GM23338 (cell line): ENCODE data around the gene TBC1D5. TPM values are rescaled to one million over a fixed set of nuclear protein-coding genes. Genes with fewer than 3 reads are reported as not detected.

ENCODE experiments used
- ATAC-seq: fragments of 200-7000 bp; cut with Tn5 transposase; 3 replicates; pipeline ENCODE4 v1.9.1; 2020
- DNase-seq: peaks from one replicate; pipeline ENCODE4 v3.0.0-alpha.2; 2015; ENCODE audit warnings: low spot score
- H2AFZ ChIP-seq: fragments of 200-600 bp; sonication (generic); 2 replicates; pipeline ENCODE4 v1.8.0; 2016; ENCODE audit warnings: antibody characterized with exemption, mild to moderate bottlenecking, moderate library complexity
- H3F3A ChIP-seq: fragments of 200-600 bp; sonication (generic); replicated peaks from 2 replicates; pipeline ENCODE4 v1.8.0; 2017; ENCODE audit warnings: antibody characterized with exemption, mixed run types, low read depth
- H3K27ac ChIP-seq: fragments of 200-600 bp; sonication (generic); 2 replicates; pipeline ENCODE4 v1.6.1; 2016; ENCODE audit warnings: low read depth
- H3K27me3 ChIP-seq: fragments of 200-600 bp; sonication (generic); 2 replicates; pipeline ENCODE4 v1.8.0; 2016; ENCODE audit warnings: mild to moderate bottlenecking, mixed run types, moderate library complexity; ENCODE audit not compliant: insufficient read depth
- H3K36me3 ChIP-seq: fragments of 200-600 bp; sonication (generic); 2 replicates; pipeline ENCODE4 v1.8.0; 2016; ENCODE audit warnings: mild to moderate bottlenecking; ENCODE audit not compliant: insufficient read depth
- H3K4me1 ChIP-seq: fragments of 200-600 bp; sonication (generic); 2 replicates; pipeline ENCODE4 v1.8.0; 2016; ENCODE audit warnings: mild to moderate bottlenecking, moderate library complexity; ENCODE audit not compliant: insufficient read depth
- H3K4me2 ChIP-seq: fragments of 200-600 bp; sonication (generic); 2 replicates; pipeline ENCODE4 v1.7.1; 2017; ENCODE audit warnings: mixed run types
- H3K4me3 ChIP-seq: fragments of 200-600 bp; sonication (generic); 2 replicates; pipeline ENCODE4 v1.6.1; 2016; ENCODE audit warnings: mixed run types
- H3K79me2 ChIP-seq: fragments of 200-600 bp; sonication (generic); replicated peaks from 2 replicates; pipeline ENCODE4 v1.8.0; 2017; ENCODE audit warnings: mild to moderate bottlenecking; ENCODE audit not compliant: insufficient read depth
- H3K9me2 ChIP-seq: fragments of 200-600 bp; sonication (generic); 2 replicates; pipeline ENCODE4 v1.8.0; 2017; ENCODE audit not compliant: insufficient read depth
- H4K20me1 ChIP-seq: fragments of 200-600 bp; sonication (generic); replicated peaks from 2 replicates; pipeline ENCODE4 v1.8.0; 2017; ENCODE audit warnings: mild to moderate bottlenecking; ENCODE audit not compliant: insufficient read depth
- H3K27ac Mint-ChIP-seq: 2 replicates; pipeline ENCODE4 v1.8.0; 2020; ENCODE audit warnings: inconsistent platforms, mild to moderate bottlenecking, moderate library complexity, mixed read lengths
- H3K27me3 Mint-ChIP-seq: 3 replicates; pipeline ENCODE4 v1.8.0; 2022; ENCODE audit warnings: low read depth, mild to moderate bottlenecking, moderate library complexity, mixed read lengths, inconsistent platforms; ENCODE audit not compliant: insufficient read depth, poor library complexity
- H3K36me3 Mint-ChIP-seq: 3 replicates; pipeline ENCODE4 v1.8.0; 2021; ENCODE audit warnings: low read depth, mild to moderate bottlenecking, inconsistent platforms, moderate library complexity, mixed read lengths
- H3K4me1 Mint-ChIP-seq: 3 replicates; pipeline ENCODE4 v1.8.0; 2020; ENCODE audit warnings: mild to moderate bottlenecking, inconsistent platforms, mixed read lengths
- H3K4me3 Mint-ChIP-seq: 3 replicates; pipeline ENCODE4 v1.8.0; 2021; ENCODE audit warnings: moderate library complexity, mild to moderate bottlenecking, inconsistent platforms, mixed read lengths
- H3K9me3 Mint-ChIP-seq: 3 replicates; pipeline ENCODE4 v1.8.0; 2020; ENCODE audit warnings: moderate library complexity, mild to moderate bottlenecking, inconsistent platforms, mixed read lengths
- CREB1 ChIP-seq: fragments of 250-450 bp; sonication (Bioruptor Pico); IDR thresholded peaks from 2 replicates; pipeline ENCODE4 v1.5.0; 2020; ENCODE audit warnings: low read depth, mild to moderate bottlenecking, moderate library complexity
- EZH2 ChIP-seq: fragments of 200-600 bp; sonication (generic); IDR thresholded peaks from one replicate; pipeline ENCODE4 v1.8.0; 2017; ENCODE audit warnings: antibody characterized with exemption, mild to moderate bottlenecking, low read depth; ENCODE audit not compliant: unreplicated experiment
- EZH2phosphoT487 ChIP-seq: fragments of 200-600 bp; sonication (generic); IDR thresholded peaks from one replicate; pipeline ENCODE4 v1.8.1; 2018; ENCODE audit warnings: antibody characterized with exemption; ENCODE audit not compliant: unreplicated experiment
- JUNB ChIP-seq: IDR thresholded peaks from one replicate; pipeline ENCODE4 v1.6.1; 2016; ENCODE audit warnings: antibody characterized with exemption; ENCODE audit not compliant: unreplicated experiment
- NANOG ChIP-seq: IDR thresholded peaks from 2 replicates; pipeline ENCODE4 v1.6.1; 2016; ENCODE audit warnings: antibody characterized with exemption, borderline replicate concordance
- POLR2AphosphoS5 ChIP-seq: IDR thresholded peaks from 2 replicates; pipeline ENCODE4 v1.6.1; 2016; ENCODE audit warnings: antibody characterized with exemption, low read depth
- ZNF114 ChIP-seq: fragments of 250-450 bp; sonication (Bioruptor Pico); IDR thresholded peaks from 2 replicates; pipeline ENCODE4 v1.5.0; 2020; ENCODE audit warnings: mild to moderate bottlenecking, moderate library complexity
- polyA plus RNA-seq: library from polyadenylated mRNA; unstranded; fragments of >200 nt; fragmentation: Nextera tagmentation; extraction: Ambion mirVana; gene quantifications from 2 replicates; pipeline ENCODE4 v1.2.1, GENCODE V29; 2016
- total RNA-seq: library from RNA; depleted of rRNA; stranded (reverse); fragments of >200 nt; shearing (Covaris generic); gene quantifications from 2 replicates; pipeline ENCODE4 v1.2.3, GENCODE V29; 2014
- TF ChIP-seq, protein P1 (sequence below): IDR thresholded peaks from one replicate; pipeline ENCODE4 v1.6.1; 2018; ENCODE audit warnings: antibody characterized with exemption; ENCODE audit not compliant: unreplicated experiment
- TF ChIP-seq, protein P2 (sequence below): IDR thresholded peaks from 2 replicates; pipeline ENCODE4 v1.6.1; 2016; ENCODE audit warnings: antibody characterized with exemption
- TF ChIP-seq, protein P3 (sequence below), 2 experiments: fragments of 200-600 bp in 1 of 2; sonication (generic) in 1 of 2; conservative IDR thresholded peaks; 2 replicates each; pipeline versions ENCODE4 v1.5.1 to v1.6.1; 2016 to 2017; ENCODE audit warnings: antibody characterized with exemption in 2 of 2, low read depth in 2 of 2, mild to moderate bottlenecking in 2 of 2, moderate library complexity in 1 of 2
- TF ChIP-seq, protein P4 (sequence below): fragments of 250-450 bp; sonication (Bioruptor Pico); IDR thresholded peaks from 2 replicates; pipeline ENCODE4 v1.5.0; 2020; ENCODE audit warnings: mild to moderate bottlenecking, moderate library complexity

TBC1D5 gene
- total and polyA plus RNA-seq, 2 experiments from 2014 or later: 21.8 to 48.1 TPM

GRCh38 chr3:17235310-17235709 lies 507.1 kb downstream of the TBC1D5 start (continued):
- TF ChIP-seq, protein P1, sequence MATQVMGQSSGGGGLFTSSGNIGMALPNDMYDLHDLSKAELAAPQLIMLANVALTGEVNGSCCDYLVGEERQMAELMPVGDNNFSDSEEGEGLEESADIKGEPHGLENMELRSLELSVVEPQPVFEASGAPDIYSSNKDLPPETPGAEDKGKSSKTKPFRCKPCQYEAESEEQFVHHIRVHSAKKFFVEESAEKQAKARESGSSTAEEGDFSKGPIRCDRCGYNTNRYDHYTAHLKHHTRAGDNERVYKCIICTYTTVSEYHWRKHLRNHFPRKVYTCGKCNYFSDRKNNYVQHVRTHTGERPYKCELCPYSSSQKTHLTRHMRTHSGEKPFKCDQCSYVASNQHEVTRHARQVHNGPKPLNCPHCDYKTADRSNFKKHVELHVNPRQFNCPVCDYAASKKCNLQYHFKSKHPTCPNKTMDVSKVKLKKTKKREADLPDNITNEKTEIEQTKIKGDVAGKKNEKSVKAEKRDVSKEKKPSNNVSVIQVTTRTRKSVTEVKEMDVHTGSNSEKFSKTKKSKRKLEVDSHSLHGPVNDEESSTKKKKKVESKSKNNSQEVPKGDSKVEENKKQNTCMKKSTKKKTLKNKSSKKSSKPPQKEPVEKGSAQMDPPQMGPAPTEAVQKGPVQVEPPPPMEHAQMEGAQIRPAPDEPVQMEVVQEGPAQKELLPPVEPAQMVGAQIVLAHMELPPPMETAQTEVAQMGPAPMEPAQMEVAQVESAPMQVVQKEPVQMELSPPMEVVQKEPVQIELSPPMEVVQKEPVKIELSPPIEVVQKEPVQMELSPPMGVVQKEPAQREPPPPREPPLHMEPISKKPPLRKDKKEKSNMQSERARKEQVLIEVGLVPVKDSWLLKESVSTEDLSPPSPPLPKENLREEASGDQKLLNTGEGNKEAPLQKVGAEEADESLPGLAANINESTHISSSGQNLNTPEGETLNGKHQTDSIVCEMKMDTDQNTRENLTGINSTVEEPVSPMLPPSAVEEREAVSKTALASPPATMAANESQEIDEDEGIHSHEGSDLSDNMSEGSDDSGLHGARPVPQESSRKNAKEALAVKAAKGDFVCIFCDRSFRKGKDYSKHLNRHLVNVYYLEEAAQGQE: no peak
- TF ChIP-seq EZH2phosphoT487: no peak
- TF ChIP-seq, protein P2, sequence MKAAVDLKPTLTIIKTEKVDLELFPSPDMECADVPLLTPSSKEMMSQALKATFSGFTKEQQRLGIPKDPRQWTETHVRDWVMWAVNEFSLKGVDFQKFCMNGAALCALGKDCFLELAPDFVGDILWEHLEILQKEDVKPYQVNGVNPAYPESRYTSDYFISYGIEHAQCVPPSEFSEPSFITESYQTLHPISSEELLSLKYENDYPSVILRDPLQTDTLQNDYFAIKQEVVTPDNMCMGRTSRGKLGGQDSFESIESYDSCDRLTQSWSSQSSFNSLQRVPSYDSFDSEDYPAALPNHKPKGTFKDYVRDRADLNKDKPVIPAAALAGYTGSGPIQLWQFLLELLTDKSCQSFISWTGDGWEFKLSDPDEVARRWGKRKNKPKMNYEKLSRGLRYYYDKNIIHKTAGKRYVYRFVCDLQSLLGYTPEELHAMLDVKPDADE: no peak
- TF ChIP-seq CREB1: no peak
- no peak for TF ChIP-seq EZH2
- TF ChIP-seq ZNF114 (CRISPR knock-in tag): no peak
- no peak for TF ChIP-seq JUNB
- TF ChIP-seq, protein P3, sequence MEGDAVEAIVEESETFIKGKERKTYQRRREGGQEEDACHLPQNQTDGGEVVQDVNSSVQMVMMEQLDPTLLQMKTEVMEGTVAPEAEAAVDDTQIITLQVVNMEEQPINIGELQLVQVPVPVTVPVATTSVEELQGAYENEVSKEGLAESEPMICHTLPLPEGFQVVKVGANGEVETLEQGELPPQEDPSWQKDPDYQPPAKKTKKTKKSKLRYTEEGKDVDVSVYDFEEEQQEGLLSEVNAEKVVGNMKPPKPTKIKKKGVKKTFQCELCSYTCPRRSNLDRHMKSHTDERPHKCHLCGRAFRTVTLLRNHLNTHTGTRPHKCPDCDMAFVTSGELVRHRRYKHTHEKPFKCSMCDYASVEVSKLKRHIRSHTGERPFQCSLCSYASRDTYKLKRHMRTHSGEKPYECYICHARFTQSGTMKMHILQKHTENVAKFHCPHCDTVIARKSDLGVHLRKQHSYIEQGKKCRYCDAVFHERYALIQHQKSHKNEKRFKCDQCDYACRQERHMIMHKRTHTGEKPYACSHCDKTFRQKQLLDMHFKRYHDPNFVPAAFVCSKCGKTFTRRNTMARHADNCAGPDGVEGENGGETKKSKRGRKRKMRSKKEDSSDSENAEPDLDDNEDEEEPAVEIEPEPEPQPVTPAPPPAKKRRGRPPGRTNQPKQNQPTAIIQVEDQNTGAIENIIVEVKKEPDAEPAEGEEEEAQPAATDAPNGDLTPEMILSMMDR (conservative IDR thresholded peaks at IDR 0.05; ENCODE audit: low read depth in 2 of 2): no peak
- no peak for TF ChIP-seq NANOG

DNA sequence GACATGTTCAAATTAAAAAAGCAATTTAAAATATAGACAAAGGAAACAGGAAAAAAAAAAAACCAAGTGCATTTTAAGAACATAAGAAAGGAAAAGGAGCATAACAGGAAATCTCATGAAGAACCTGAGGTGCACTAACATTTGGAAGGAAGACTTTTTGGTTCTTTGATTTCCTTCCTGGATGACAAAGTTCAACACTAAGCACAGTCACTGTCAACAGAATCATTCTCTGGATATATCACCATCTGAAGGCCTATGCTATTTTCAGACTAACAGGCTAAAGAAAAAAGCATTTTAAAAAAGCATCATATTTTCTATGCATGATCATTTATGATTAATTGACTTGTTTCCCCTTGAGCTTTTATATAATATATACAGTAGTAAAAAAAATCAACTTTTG lies 508.0 kb downstream of the TBC1D5 start:
- TF ChIP-seq NANOG: no peak
- TF ChIP-seq, protein P4, sequence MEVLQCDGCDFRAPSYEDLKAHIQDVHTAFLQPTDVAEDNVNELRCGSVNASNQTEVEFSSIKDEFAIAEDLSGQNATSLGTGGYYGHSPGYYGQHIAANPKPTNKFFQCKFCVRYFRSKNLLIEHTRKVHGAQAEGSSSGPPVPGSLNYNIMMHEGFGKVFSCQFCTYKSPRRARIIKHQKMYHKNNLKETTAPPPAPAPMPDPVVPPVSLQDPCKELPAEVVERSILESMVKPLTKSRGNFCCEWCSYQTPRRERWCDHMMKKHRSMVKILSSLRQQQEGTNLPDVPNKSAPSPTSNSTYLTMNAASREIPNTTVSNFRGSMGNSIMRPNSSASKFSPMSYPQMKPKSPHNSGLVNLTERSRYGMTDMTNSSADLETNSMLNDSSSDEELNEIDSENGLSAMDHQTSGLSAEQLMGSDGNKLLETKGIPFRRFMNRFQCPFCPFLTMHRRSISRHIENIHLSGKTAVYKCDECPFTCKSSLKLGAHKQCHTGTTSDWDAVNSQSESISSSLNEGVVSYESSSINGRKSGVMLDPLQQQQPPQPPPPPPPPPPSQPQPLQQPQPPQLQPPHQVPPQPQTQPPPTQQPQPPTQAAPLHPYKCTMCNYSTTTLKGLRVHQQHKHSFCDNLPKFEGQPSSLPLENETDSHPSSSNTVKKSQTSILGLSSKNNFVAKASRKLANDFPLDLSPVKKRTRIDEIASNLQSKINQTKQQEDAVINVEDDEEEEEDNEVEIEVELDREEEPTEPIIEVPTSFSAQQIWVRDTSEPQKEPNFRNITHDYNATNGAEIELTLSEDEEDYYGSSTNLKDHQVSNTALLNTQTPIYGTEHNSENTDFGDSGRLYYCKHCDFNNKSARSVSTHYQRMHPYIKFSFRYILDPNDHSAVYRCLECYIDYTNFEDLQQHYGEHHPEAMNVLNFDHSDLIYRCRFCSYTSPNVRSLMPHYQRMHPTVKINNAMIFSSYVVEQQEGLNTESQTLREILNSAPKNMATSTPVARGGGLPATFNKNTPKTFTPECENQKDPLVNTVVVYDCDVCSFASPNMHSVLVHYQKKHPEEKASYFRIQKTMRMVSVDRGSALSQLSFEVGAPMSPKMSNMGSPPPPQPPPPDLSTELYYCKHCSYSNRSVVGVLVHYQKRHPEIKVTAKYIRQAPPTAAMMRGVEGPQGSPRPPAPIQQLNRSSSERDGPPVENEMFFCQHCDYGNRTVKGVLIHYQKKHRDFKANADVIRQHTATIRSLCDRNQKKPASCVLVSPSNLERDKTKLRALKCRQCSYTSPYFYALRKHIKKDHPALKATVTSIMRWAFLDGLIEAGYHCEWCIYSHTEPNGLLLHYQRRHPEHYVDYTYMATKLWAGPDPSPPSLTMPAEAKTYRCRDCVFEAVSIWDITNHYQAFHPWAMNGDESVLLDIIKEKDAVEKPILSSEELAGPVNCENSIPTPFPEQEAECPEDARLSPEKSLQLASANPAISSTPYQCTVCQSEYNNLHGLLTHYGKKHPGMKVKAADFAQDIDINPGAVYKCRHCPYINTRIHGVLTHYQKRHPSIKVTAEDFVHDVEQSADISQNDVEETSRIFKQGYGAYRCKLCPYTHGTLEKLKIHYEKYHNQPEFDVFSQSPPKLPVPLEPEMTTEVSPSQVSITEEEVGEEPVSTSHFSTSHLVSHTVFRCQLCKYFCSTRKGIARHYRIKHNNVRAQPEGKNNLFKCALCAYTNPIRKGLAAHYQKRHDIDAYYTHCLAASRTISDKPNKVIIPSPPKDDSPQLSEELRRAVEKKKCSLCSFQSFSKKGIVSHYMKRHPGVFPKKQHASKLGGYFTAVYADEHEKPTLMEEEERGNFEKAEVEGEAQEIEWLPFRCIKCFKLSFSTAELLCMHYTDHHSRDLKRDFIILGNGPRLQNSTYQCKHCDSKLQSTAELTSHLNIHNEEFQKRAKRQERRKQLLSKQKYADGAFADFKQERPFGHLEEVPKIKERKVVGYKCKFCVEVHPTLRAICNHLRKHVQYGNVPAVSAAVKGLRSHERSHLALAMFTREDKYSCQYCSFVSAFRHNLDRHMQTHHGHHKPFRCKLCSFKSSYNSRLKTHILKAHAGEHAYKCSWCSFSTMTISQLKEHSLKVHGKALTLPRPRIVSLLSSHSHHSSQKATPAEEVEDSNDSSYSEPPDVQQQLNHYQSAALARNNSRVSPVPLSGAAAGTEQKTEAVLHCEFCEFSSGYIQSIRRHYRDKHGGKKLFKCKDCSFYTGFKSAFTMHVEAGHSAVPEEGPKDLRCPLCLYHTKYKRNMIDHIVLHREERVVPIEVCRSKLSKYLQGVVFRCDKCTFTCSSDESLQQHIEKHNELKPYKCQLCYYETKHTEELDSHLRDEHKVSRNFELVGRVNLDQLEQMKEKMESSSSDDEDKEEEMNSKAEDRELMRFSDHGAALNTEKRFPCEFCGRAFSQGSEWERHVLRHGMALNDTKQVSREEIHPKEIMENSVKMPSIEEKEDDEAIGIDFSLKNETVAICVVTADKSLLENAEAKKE (CRISPR knock-in tag): no peak
- TF ChIP-seq POLR2AphosphoS5: no peak
- H3K27ac Mint-ChIP-seq: no peak overlapping the region
- H3K9me3 Mint-ChIP-seq: no peaks in the 10 kb centered on the region
- no peak overlapping the region for H3K27ac ChIP-seq
- H3K4me2 ChIP-seq: no peak overlapping the region
- H2AFZ ChIP-seq: no peak overlapping the region
- no peak overlapping the region for H3K4me3 ChIP-seq
- no peaks in the 10 kb centered on the region for H3K27me3 ChIP-seq
- ATAC-seq (no peak), DNase-seq (no peak)
- H3K4me3 Mint-ChIP-seq: no peak overlapping the region
- no peaks in the 10 kb centered on the region for H3K36me3 Mint-ChIP-seq
- H3K4me1 ChIP-seq: no peaks in the 10 kb centered on the region
- H3K4me1 Mint-ChIP-seq: peaks cover 9% of the 10 kb centered on the region; the same call in 2 of the 3 replicates
- no peaks in the 10 kb centered on the region for H3K79me2 ChIP-seq
- no peaks in the 10 kb centered on the region for H3K36me3 ChIP-seq
- H3K27me3 Mint-ChIP-seq: peaks cover 2% of the 10 kb centered on the region
- H3K9me2 ChIP-seq: no peaks in the 10 kb centered on the region
- H3F3A ChIP-seq: no peaks in the 10 kb centered on the region
- H4K20me1 ChIP-seq: no peaks in the 10 kb centered on the region
